Calu3 (cell line): Measurements from ENCODE around the gene ERP44. TPM values are rescaled to one million over a fixed set of nuclear protein-coding genes. Genes with fewer than 3 reads are reported as not detected.

Experiments used
- BruUV-seq: library from RNA; stranded (reverse); fragments of 400-500 nt; replicated peaks from 2 replicates; lab custom pipeline; 2021; lab: Mats Ljungman, UMichigan
- CTCF ChIA-PET: fragments of 300-600 bp; sonication (Branson Sonifier 250); formaldehyde crosslinking; loops from one replicate; lab custom pipeline; 2022; ENCODE audit warnings: antibody characterized with exemption; lab: Charles Lee
- DNase-seq: peaks from one replicate; pipeline ENCODE4 v3.0.0; 2022
- H3K27ac Mint-ChIP-seq: one replicate; pipeline ENCODE4 v1.8.0; 2022; ENCODE audit warnings: mixed read lengths; ENCODE audit not compliant: unreplicated experiment
- H3K27me3 Mint-ChIP-seq: one replicate; pipeline ENCODE4 v1.8.0; 2022; ENCODE audit warnings: mixed read lengths; ENCODE audit not compliant: unreplicated experiment
- H3K36me3 Mint-ChIP-seq: one replicate; pipeline ENCODE4 v1.8.0; 2022; ENCODE audit warnings: mild to moderate bottlenecking, moderate library complexity, mixed read lengths; ENCODE audit not compliant: insufficient read depth, unreplicated experiment
- H3K4me1 Mint-ChIP-seq: one replicate; pipeline ENCODE4 v1.8.0; 2022; ENCODE audit warnings: mild to moderate bottlenecking, low read depth, mixed read lengths; ENCODE audit not compliant: unreplicated experiment
- H3K4me3 Mint-ChIP-seq: one replicate; pipeline ENCODE4 v1.8.0; 2022; ENCODE audit warnings: mild to moderate bottlenecking, low read depth, moderate library complexity, mixed read lengths; ENCODE audit not compliant: unreplicated experiment
- H3K9me3 Mint-ChIP-seq: one replicate; pipeline ENCODE4 v1.8.0; 2022; ENCODE audit warnings: low read depth, mixed read lengths; ENCODE audit not compliant: unreplicated experiment
- intact Hi-C: fragments of 100-400 bp; cut with micrococcal nuclease; formaldehyde crosslinking; loops from one replicate; pipeline ENCODE4 v1.10.0; 2022; ENCODE audit not compliant: unreplicated experiment
- total RNA-seq: library from RNA; stranded (reverse); gene quantifications from 2 replicates; pipeline ENCODE4 v1.2.3, GENCODE V29; 2022
- TF ChIP-seq, protein P1 (sequence below): fragments of 200-600 bp; IDR thresholded peaks from one replicate; pipeline ENCODE4 v1.8.0; 2022; ENCODE audit warnings: antibody characterized with exemption; ENCODE audit not compliant: unreplicated experiment

The ERP44 gene
- total RNA-seq, 1 experiment from 2014 or later, result 12.3 TPM

DNA sequence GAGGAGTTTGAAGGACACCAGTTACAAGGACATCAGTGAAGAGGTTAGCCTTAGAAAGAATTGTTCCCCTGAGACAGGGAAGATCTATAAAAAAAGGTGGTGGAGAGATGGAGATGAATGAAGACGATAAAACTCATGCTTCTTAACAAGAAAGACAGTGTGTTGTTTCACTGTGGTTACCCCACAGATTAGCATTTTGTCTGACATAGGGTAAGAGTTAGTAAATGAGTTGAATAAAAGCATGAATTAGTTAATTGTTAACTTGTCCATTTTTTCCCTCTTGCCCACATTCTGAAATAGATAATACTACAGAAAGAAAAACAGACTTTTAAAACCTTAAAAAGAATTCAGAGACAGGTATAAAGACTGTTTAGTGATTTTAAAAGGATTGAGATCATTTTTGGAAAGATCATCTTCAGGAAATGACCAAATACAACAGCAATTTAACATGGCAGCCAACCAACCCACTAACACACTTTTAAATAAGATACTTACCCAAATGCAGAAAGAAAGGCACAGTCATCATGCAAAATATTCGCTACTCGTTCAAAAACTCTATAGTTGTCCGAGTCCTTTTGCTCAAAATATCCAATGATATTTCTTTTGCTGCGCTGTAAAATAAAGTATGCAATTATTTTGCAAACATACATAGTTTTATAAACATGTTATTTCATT is 78.5 kb downstream of the ERP44 start:
- Mint-ChIP-seq H3K27me3 (no peaks in the 10 kb centered on the region), H3K4me3 (no peak overlapping the region), H3K36me3 (no peaks in the 10 kb centered on the region), H3K9me3 (no peaks in the 10 kb centered on the region), H3K27ac (no peak overlapping the region), H3K4me1 (no peaks in the 10 kb centered on the region)
- no TSS peak for BruUV-seq
- intact Hi-C loops, result no loop called here
- DNase-seq, result no peak
- TF ChIP-seq, protein P1, sequence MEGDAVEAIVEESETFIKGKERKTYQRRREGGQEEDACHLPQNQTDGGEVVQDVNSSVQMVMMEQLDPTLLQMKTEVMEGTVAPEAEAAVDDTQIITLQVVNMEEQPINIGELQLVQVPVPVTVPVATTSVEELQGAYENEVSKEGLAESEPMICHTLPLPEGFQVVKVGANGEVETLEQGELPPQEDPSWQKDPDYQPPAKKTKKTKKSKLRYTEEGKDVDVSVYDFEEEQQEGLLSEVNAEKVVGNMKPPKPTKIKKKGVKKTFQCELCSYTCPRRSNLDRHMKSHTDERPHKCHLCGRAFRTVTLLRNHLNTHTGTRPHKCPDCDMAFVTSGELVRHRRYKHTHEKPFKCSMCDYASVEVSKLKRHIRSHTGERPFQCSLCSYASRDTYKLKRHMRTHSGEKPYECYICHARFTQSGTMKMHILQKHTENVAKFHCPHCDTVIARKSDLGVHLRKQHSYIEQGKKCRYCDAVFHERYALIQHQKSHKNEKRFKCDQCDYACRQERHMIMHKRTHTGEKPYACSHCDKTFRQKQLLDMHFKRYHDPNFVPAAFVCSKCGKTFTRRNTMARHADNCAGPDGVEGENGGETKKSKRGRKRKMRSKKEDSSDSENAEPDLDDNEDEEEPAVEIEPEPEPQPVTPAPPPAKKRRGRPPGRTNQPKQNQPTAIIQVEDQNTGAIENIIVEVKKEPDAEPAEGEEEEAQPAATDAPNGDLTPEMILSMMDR, result no peak
- CTCF ChIA-PET, result no interaction called here

DNA sequence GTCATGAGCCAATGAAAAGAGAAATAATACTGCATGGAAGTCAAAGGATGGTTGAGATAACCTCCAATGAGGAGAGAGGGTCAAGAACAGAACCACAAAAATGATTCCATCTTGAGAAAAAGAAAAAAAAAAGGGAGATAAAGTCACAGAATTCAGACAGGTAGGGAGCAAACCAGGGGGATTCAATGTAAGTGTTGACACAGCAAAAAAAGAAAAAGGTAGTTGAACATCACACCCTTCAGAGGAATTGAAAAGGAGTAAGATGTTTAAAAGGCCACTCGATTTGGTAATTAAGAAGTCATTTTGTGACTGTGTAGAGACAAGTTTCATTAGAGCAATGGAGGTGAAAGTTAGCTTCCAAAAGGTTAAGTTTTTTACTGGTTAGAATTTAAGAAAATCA is 79.3 kb downstream of the ERP44 start:
- H3K9me3 Mint-ChIP-seq, result no peaks in the 10 kb centered on the region
- intact Hi-C loops, result no loop called here
- BruUV-seq, result no TSS peak
- no peak for DNase-seq
- no peaks in the 10 kb centered on the region for H3K4me1 Mint-ChIP-seq
- H3K4me3 Mint-ChIP-seq, result no peak overlapping the region
- TF ChIP-seq, protein P1, result no peak
- no peak overlapping the region for H3K27ac Mint-ChIP-seq
- no peaks in the 10 kb centered on the region for H3K27me3 Mint-ChIP-seq
- H3K36me3 Mint-ChIP-seq, result no peaks in the 10 kb centered on the region
- CTCF ChIA-PET, result no interaction called here

DNA sequence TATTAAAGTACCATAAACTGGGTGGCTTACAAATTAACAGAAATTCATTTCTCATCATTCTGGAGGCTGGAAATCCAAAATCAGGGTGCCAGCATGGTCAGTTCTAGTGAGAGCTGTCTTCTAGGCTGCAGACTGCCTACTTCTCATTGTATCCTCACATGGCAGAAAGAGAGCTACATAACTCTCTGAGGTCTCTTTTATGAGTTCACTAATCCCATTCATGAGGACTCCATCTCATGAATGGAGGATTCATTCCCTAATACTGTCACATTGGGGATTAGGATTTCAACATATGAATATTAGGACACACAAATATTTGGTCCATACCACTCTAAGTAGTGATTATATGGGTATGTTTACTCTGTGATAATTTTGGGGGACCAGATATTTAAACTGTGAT is 84.0 kb downstream of the ERP44 start:
- CTCF ChIA-PET, result no interaction called here
- TF ChIP-seq, protein P1, result no peak
- H3K27ac Mint-ChIP-seq, result no peak overlapping the region
- H3K27me3 Mint-ChIP-seq, result no peaks in the 10 kb centered on the region
- peaks cover 3% of the 10 kb centered on the region for H3K9me3 Mint-ChIP-seq
- DNase-seq, result no peak
- H3K36me3 Mint-ChIP-seq, result peaks cover 2% of the 10 kb centered on the region
- no TSS peak for BruUV-seq
- intact Hi-C loops, result loop anchor here (5.0 kb wide), 2 partner anchors 193 to 208 kb away; partner anchors contain the start of gene NR4A3
- no peaks in the 10 kb centered on the region for H3K4me1 Mint-ChIP-seq
- no peak overlapping the region for H3K4me3 Mint-ChIP-seq

DNA sequence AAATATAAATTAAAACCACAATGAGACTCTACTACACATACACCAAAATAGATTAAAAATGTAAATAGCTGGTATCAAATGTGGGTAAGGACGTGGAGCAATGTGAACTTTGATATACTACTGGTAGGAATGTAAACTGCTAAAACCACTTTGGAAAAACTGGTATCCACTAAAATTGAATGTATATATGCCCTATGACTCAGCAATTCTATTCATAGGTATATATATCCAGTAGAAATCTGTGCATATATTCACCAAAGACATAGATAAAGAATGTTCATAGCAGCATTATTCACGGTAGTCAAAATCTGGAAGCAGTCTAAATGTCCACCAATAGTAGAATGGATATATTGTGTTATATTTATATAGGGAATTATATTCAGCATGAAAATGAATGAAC is 85.2 kb downstream of the ERP44 start:
- DNase-seq, result no peak
- CTCF ChIA-PET, result no interaction called here
- Mint-ChIP-seq H3K27ac (no peak overlapping the region), H3K9me3 (peaks cover 3% of the 10 kb centered on the region), H3K4me3 (no peak overlapping the region), H3K4me1 (no peaks in the 10 kb centered on the region), H3K27me3 (no peaks in the 10 kb centered on the region), H3K36me3 (peaks cover 7% of the 10 kb centered on the region)
- BruUV-seq, result no TSS peak
- intact Hi-C loops, result loop anchor here (5.0 kb wide), 2 partner anchors 191 to 206 kb away; partner anchors contain the start of gene NR4A3
- TF ChIP-seq, protein P1, result no peak
